ENCODE measurements around the gene ARHGAP23.

DNA sequence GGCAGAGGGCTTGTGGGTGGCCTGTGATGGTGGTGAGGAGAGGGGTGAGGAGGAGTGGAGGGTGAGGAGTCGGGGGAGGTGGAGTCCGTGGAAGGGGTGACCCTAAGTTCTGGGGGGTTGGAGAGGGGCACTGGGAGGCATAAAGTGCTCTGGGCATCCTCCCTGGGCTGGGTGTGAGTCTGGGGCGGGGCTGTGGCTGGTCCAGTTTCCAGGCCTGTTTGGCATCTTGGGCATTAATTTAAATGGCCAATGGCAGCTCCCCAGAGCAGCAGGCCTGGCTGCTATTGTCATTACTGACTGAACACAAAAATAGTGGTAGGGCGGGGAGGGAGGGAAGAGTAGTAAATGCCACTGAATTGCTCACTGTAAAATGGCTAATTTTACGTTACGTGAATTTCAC, 7.7 kb upstream of the ARHGAP23 start:
- no peak for TF ChIP-seq POLR2A (IDR thresholded peaks at IDR 0.05; ENCODE audit: low read length)
- TF ChIP-seq GATA1 (IDR thresholded peaks at IDR 0.05; ENCODE audit: low read depth, low read length) = no peak

All from erythroblast (primary cell).